H9 (cell line): ENCODE data around the gene MIB2. TPM values are rescaled to one million over a fixed set of nuclear protein-coding genes. Genes with fewer than 3 reads are reported as not detected.
A peak's percentile ranks its signal among the peaks of the same experiment; 100 is the strongest.

ENCODE experiments used
- DNase-seq: peaks from one replicate; pipeline ENCODE4 v3.0.0-alpha.2; 2017
- H2AFZ ChIP-seq: one replicate; pipeline ENCODE4 v1.6.1; 2013; ENCODE audit warnings: mild to moderate bottlenecking, low read length, control low read depth, moderate library complexity
- H2AK5ac ChIP-seq: 2 replicates; pipeline ENCODE4 v1.6.1; 2013; ENCODE audit warnings: low read length, control low read depth, mixed read lengths; ENCODE audit not compliant: insufficient read length
- H2BK120ac ChIP-seq: one replicate; pipeline ENCODE4 v1.6.1; 2013; ENCODE audit warnings: low read depth, mild to moderate bottlenecking, low read length, control low read depth, inconsistent platforms; ENCODE audit not compliant: poor library complexity, severe bottlenecking
- H2BK12ac ChIP-seq: 2 replicates; pipeline ENCODE4 v1.6.1; 2013; ENCODE audit warnings: low read length, control low read depth, mixed read lengths, low read depth; ENCODE audit not compliant: insufficient read length
- H2BK15ac ChIP-seq: 2 replicates; pipeline ENCODE4 v1.6.1; 2013; ENCODE audit warnings: low read depth, low read length, control low read depth
- H2BK20ac ChIP-seq: one replicate; pipeline ENCODE4 v1.6.1; 2013; ENCODE audit warnings: low read depth, mild to moderate bottlenecking, low read length, control low read depth, inconsistent platforms; ENCODE audit not compliant: poor library complexity, severe bottlenecking
- H2BK5ac ChIP-seq: 2 replicates; pipeline ENCODE4 v1.6.1; 2013; ENCODE audit warnings: low read length, control low read depth, mixed read lengths; ENCODE audit not compliant: insufficient read length
- H3K14ac ChIP-seq: 2 replicates; pipeline ENCODE4 v1.6.1; 2013; ENCODE audit warnings: low read length, control low read depth; ENCODE audit not compliant: insufficient read depth
- H3K18ac ChIP-seq: 2 replicates; pipeline ENCODE4 v1.6.1; 2013; ENCODE audit warnings: low read depth, mild to moderate bottlenecking, mixed read lengths, low read length, control low read depth; ENCODE audit not compliant: insufficient read length
- H3K23ac ChIP-seq: 2 replicates; pipeline ENCODE4 v1.6.1; 2013; ENCODE audit warnings: low read length, control low read depth, mixed read lengths, low read depth; ENCODE audit not compliant: insufficient read length
- H3K23me2 ChIP-seq: 2 replicates; pipeline ENCODE4 v1.6.1; 2013; ENCODE audit warnings: low read depth, mild to moderate bottlenecking, mixed read lengths, low read length, control low read depth; ENCODE audit not compliant: insufficient read length, poor library complexity, severe bottlenecking
- H3K27ac ChIP-seq: 2 replicates; pipeline ENCODE4 v1.5.1; 2013; ENCODE audit warnings: low read length, control low read depth, mixed read lengths, low read depth; ENCODE audit not compliant: insufficient read length
- H3K27me3 ChIP-seq: 2 replicates; pipeline ENCODE4 v1.6.1; 2013; ENCODE audit warnings: low read length, control low read depth, inconsistent platforms; ENCODE audit not compliant: insufficient read depth
- H3K4ac ChIP-seq: 2 replicates; pipeline ENCODE4 v1.6.1; 2013; ENCODE audit warnings: low read depth, mild to moderate bottlenecking, control low read depth, inconsistent platforms, low read length, moderate library complexity
- H3K4me1 ChIP-seq: 2 replicates; pipeline ENCODE4 v1.6.1; 2013; ENCODE audit warnings: low read length, control low read depth, inconsistent platforms; ENCODE audit not compliant: insufficient read depth
- H3K4me2 ChIP-seq: 2 replicates; pipeline ENCODE4 v1.6.1; 2013; ENCODE audit warnings: low read length, control low read depth, mixed read lengths; ENCODE audit not compliant: insufficient read length, insufficient read depth
- H3K56ac ChIP-seq: 2 replicates; pipeline ENCODE4 v1.6.1; 2013; ENCODE audit warnings: low read depth, mild to moderate bottlenecking, mixed read lengths, low read length, control low read depth; ENCODE audit not compliant: insufficient read length
- H3K79me1 ChIP-seq: 2 replicates; pipeline ENCODE4 v1.6.1; 2013; ENCODE audit warnings: low read depth, mild to moderate bottlenecking, moderate library complexity, low read length, control low read depth, inconsistent platforms; ENCODE audit not compliant: insufficient read depth, poor library complexity, severe bottlenecking
- H3K79me2 ChIP-seq: 2 replicates; pipeline ENCODE4 v1.6.1; 2013; ENCODE audit warnings: low read length, control low read depth, inconsistent platforms; ENCODE audit not compliant: insufficient read depth
- H3K9ac ChIP-seq: 2 replicates; pipeline ENCODE4 v1.6.1; 2013; ENCODE audit warnings: low read length, control low read depth, mixed read lengths; ENCODE audit not compliant: insufficient read length; ENCODE audit errors: extremely low read depth
- H3K9me3 ChIP-seq: one replicate; pipeline ENCODE4 v1.6.1; 2013; ENCODE audit warnings: low read depth, low read length, inconsistent platforms; ENCODE audit not compliant: control insufficient read depth
- H3T11ph ChIP-seq: one replicate; pipeline ENCODE4 v1.6.1; 2013; ENCODE audit warnings: mild to moderate bottlenecking, low read length, control low read depth, inconsistent platforms
- H4K20me1 ChIP-seq: one replicate; pipeline ENCODE4 v1.6.1; 2013; ENCODE audit not compliant: control insufficient read depth, insufficient read length, insufficient read depth
- H4K5ac ChIP-seq: 2 replicates; pipeline ENCODE4 v1.6.1; 2013; ENCODE audit warnings: low read depth, mild to moderate bottlenecking, mixed read lengths, low read length, control low read depth; ENCODE audit not compliant: insufficient read length
- H4K8ac ChIP-seq: replicated peaks from 2 replicates; pipeline ENCODE4 v1.6.1; 2013; ENCODE audit warnings: low read length, control low read depth, mixed read lengths, low read depth; ENCODE audit not compliant: insufficient read length
- H4K91ac ChIP-seq: 2 replicates; pipeline ENCODE4 v1.6.1; 2013; ENCODE audit warnings: low read depth, mild to moderate bottlenecking, moderate library complexity, mixed read lengths, low read length, control low read depth; ENCODE audit not compliant: insufficient read length
- H3K27ac Mint-ChIP-seq, 3 experiments: 2 replicates in 2 of 3; 3 replicates in 1 of 3; pipeline ENCODE4 v1.8.0; 2020 to 2021; ENCODE audit warnings: mixed read lengths in 3 of 3, mild to moderate bottlenecking in 1 of 3, moderate library complexity in 1 of 3
- H3K27me3 Mint-ChIP-seq: 2 replicates; pipeline ENCODE4 v1.8.0; 2021; ENCODE audit warnings: low read depth, mild to moderate bottlenecking, moderate library complexity, mixed read lengths
- H3K36me3 Mint-ChIP-seq, 3 experiments: 2 replicates in 2 of 3; 3 replicates in 1 of 3; pipeline ENCODE4 v1.8.0; 2020 to 2021; ENCODE audit warnings: low read depth in 3 of 3, mixed read lengths in 3 of 3; ENCODE audit not compliant: insufficient read depth in 1 of 3
- H3K4me1 Mint-ChIP-seq, 2 experiments: 2 replicates each; pipeline ENCODE4 v1.8.0; 2020; ENCODE audit warnings: mixed read lengths in 2 of 2
- H3K4me3 Mint-ChIP-seq, 2 experiments: 2 replicates in 1 of 2; 3 replicates in 1 of 2; pipeline ENCODE4 v1.8.0; 2020 to 2021; ENCODE audit warnings: mild to moderate bottlenecking in 2 of 2, mixed read lengths in 2 of 2, moderate library complexity in 1 of 2
- H3K9me3 Mint-ChIP-seq, 2 experiments: 2 replicates in 1 of 2; 3 replicates in 1 of 2; pipeline ENCODE4 v1.8.0; 2020; ENCODE audit warnings: mild to moderate bottlenecking in 2 of 2, mixed read lengths in 2 of 2, moderate library complexity in 1 of 2
- WGBS: extraction: QIAGEN DNeasy Blood & Tissue Kit; methylation state at CpG from one replicate; pipeline ENCODE4 v1.1.7; 2013; ENCODE audit warnings: missing lambda C conversion rate, low lambda C conversion rate, mixed read lengths; ENCODE audit not compliant: insufficient read length; ENCODE audit errors: extremely low coverage; 5-methylcytosine and 5-hydroxymethylcytosine counted together
- total RNA-seq: library from RNA; stranded (reverse); gene quantifications from 2 replicates; pipeline ENCODE4 v1.2.1, GENCODE V29; 2021
- TF ChIP-seq, protein P1 (sequence below): fragments of 200-600 bp; sonication (generic); conservative IDR thresholded peaks from 3 replicates; pipeline ENCODE4 v1.8.0; 2021; ENCODE audit warnings: antibody characterized with exemption, mild to moderate bottlenecking

The MIB2 gene
- total RNA-seq, 1 experiment from 2014 or later = 77.8 TPM

- Mint-ChIP-seq H3K4me3 (no peak overlapping the region), H3K4me1 (peaks cover 2% of the 10 kb centered on the region in 2 experiments; a peak in 2 of 4 replicates), H3K27ac (no peak overlapping the region), H3K36me3 (peaks cover 0 to 2% (median 0%) of the 10 kb centered on the region in 3 experiments; a peak in 1 of 7 replicates), H3K9me3 (no peaks in the 10 kb centered on the region), H3K27me3 (peaks cover 11% of the 10 kb centered on the region)
- Histone ChIP-seq H3T11ph (no peak overlapping the region), H3K14ac (no peak overlapping the region; the same call in 1 of the 2 replicates), H3K79me1 (no peaks in the 10 kb centered on the region), H3K79me2 (no peaks in the 10 kb centered on the region), H3K23me2 (peaks cover 7% of the 10 kb centered on the region), H2BK20ac (no peak overlapping the region), H3K9ac (no peak overlapping the region), H3K23ac (no peak overlapping the region), H3K4me1 (no peaks in the 10 kb centered on the region), H3K56ac (no peak overlapping the region), H4K8ac (no peak overlapping the region), H3K4me2 (no peak overlapping the region), H4K91ac (no peak overlapping the region), H2BK5ac (no peak overlapping the region), H3K27me3 (no peaks in the 10 kb centered on the region; the same call in 1 of the 2 replicates), H2AFZ (no peak overlapping the region), H4K20me1 (no peaks in the 10 kb centered on the region), H3K27ac (no peak overlapping the region), H3K9me3 (no peaks in the 10 kb centered on the region), H4K5ac (no peak overlapping the region), H2BK12ac (no peak overlapping the region), H3K4ac (no peak overlapping the region), H2BK120ac (no peak overlapping the region), H3K18ac (no peak overlapping the region), H2BK15ac (no peak overlapping the region), H2AK5ac (no peak overlapping the region)
- peak; percentile 30 for DNase-seq
- TF ChIP-seq, protein P1, sequence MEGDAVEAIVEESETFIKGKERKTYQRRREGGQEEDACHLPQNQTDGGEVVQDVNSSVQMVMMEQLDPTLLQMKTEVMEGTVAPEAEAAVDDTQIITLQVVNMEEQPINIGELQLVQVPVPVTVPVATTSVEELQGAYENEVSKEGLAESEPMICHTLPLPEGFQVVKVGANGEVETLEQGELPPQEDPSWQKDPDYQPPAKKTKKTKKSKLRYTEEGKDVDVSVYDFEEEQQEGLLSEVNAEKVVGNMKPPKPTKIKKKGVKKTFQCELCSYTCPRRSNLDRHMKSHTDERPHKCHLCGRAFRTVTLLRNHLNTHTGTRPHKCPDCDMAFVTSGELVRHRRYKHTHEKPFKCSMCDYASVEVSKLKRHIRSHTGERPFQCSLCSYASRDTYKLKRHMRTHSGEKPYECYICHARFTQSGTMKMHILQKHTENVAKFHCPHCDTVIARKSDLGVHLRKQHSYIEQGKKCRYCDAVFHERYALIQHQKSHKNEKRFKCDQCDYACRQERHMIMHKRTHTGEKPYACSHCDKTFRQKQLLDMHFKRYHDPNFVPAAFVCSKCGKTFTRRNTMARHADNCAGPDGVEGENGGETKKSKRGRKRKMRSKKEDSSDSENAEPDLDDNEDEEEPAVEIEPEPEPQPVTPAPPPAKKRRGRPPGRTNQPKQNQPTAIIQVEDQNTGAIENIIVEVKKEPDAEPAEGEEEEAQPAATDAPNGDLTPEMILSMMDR = no peak
- WGBS = no CpG with 5 or more reads among the region's 37 CpGs
Observed at GRCh38 chr1:1627261-1627828, 12.0 kb downstream of the MIB2 start.
